ENCODE data around the gene IGIP. TPM values are rescaled to one million over a fixed set of nuclear protein-coding genes. Genes with fewer than 3 reads are reported as not detected.
"Not testable (repeated sequence)": the region's sequence is repeated elsewhere in the genome, so short reads cannot be mapped to it uniquely, and the experiment has no call there.

IGIP gene
- total RNA-seq, 2 donors from 2014 or later: 24.2 to 25.9 TPM

DNA sequence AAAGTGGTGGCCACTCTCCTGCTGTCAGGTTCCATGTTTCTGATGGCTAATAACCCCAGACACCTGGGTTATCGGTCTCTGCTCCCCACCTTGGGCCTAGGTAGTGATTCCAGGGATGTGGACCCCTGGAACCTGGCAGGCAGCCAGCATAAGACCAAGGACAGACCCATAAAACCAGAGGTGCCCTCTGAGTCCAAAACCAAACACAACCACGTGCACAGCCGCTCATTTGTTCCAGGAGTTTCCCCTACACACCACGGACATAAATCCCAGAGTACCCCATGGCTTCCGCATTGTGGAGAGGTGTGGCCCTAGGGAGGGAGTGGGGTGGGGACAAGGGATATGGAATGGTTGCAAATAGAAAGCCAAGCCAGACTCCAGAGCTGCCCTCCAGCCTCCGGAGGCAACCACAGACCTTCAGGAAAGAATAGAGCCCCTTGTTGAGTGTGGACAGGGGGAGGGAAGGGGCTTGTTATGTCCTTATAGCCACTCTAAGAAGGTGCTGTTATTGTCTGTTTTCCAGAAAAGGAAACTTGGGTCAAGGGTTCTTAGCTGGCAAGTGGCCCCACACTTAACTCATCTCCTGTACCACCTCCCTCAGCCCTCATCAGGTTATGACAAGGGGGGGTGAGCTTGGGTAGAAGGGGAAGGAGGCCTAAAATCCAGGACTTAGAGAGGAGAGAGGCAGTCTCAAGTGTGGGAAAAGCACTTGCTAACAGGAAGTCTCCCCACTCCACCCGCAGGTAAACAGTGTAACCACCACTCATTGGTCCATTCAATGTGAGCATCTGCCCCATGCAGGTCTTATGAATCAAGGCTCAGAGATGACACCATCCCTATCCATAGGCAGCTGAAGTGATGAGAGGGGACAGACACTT lies 25.6 kb downstream of the IGIP start:
- DNase-seq (ENCODE audit: low spot score): no peak
- ATAC-seq (ENCODE audit: insufficient number of reproducible peaks, low FRiP score, low read depth): no peak
- no peaks in the 10 kb centered on the region for H3K36me3 ChIP-seq

DNA sequence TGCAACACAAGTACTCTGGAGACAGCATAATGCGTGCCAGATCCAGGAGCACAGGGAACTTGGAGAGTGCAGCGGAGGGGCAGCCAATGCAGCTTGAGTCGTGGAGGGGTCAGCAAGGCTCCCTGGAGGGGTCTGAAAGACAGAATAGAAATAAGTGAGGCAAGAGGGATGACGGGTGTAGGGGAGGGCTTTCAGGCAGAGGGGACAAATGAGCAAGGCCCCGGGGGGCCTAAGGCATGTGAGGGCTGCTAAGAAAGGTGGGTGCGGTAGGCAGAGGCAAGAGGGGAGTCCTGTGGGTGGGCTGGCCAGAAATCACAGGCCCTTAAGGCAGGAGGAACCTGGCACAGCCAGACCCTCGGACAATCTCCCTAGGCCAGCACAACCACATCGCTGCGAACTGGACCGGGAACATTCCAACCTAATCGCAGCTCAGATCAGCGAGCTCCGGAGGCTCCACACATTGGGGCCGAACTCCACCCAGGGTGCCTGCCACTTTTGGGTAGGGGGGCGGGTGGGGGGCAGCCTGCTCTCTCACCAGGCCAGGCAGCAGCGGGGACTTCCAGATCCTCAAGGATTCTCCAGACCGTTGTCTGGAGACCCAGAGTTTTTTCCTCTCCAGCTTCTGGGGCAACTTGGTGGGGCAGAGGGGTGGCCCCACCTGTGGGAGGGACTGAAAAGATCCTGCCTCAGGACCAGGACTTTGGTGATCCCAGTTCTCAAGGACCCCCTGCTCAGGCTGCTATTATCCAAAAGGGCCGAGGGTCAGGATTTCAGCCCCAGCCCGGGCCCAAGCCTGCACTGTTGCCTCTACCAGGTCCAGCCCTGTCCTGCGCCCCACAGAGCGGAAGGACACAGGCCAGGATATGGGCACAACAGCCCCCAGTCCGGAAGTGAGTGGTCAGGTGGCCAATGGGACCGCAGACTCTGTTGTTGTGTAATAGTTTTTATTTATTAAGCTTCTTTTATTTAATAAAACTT lies 26.6 kb downstream of the IGIP start:
- Histone ChIP-seq H3K9me3 (no peaks in the 10 kb centered on the region), H3K27ac (no peak overlapping the region), H3K4me3 (no peak overlapping the region), H3K27me3 (replicated peaks; ENCODE audit: insufficient read depth) (no peaks in the 10 kb centered on the region), H3K4me1 (ENCODE audit: control insufficient read depth in 1 of 2, low read depth in 2 of 2) (peaks cover 3 to 5% of the 10 kb centered on the region in 2 donors), H3K36me3 (no peaks in the 10 kb centered on the region)
- DNase-seq (ENCODE audit: low spot score) (no peak), ATAC-seq (ENCODE audit: insufficient number of reproducible peaks, low FRiP score, low read depth) (no peak)
- TF ChIP-seq, protein P1, sequence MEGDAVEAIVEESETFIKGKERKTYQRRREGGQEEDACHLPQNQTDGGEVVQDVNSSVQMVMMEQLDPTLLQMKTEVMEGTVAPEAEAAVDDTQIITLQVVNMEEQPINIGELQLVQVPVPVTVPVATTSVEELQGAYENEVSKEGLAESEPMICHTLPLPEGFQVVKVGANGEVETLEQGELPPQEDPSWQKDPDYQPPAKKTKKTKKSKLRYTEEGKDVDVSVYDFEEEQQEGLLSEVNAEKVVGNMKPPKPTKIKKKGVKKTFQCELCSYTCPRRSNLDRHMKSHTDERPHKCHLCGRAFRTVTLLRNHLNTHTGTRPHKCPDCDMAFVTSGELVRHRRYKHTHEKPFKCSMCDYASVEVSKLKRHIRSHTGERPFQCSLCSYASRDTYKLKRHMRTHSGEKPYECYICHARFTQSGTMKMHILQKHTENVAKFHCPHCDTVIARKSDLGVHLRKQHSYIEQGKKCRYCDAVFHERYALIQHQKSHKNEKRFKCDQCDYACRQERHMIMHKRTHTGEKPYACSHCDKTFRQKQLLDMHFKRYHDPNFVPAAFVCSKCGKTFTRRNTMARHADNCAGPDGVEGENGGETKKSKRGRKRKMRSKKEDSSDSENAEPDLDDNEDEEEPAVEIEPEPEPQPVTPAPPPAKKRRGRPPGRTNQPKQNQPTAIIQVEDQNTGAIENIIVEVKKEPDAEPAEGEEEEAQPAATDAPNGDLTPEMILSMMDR (IDR thresholded peaks at IDR 0.05): no peak

More for the DNA sequence above, 25.6 kb downstream of the IGIP start:
- H3K27me3 ChIP-seq (replicated peaks; ENCODE audit: insufficient read depth): no peaks in the 10 kb centered on the region
- TF ChIP-seq, protein P1 (IDR thresholded peaks at IDR 0.05): no peak
- H3K27ac ChIP-seq: no peak overlapping the region
- peaks cover under 1 to 2% of the 10 kb centered on the region in 2 donors for H3K4me1 ChIP-seq (ENCODE audit: control insufficient read depth in 1 of 2, low read depth in 2 of 2)
- H3K9me3 ChIP-seq: no peaks in the 10 kb centered on the region
- no peak overlapping the region for H3K4me3 ChIP-seq

DNA sequence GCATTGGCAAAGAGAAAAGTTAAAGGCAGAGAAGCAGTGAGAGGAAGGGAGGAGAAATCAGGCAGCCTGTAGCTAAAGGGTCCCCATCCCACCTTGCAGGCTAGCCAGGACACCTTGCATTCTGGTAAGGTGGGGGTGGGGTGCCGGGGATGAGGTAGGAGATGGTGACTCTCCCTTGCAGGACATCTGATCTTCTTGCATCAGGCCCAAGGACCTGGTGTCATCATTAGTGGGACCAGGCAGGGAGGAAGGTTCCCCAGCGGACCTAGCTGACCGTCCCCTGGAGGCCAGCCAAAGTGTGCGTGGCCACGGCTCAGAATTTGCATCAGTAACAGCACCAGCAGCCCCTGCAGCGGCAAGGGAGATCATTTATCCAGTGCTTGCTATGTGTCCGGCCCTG lies 27.5 kb downstream of the IGIP start:
- Histone ChIP-seq H3K36me3 (no peaks in the 10 kb centered on the region), H3K27ac (no peak overlapping the region), H3K27me3 (replicated peaks; ENCODE audit: insufficient read depth) (no peaks in the 10 kb centered on the region), H3K9me3 (no peaks in the 10 kb centered on the region), H3K4me3 (no peak overlapping the region), H3K4me1 (ENCODE audit: control insufficient read depth in 1 of 2, low read depth in 2 of 2) (peaks cover 3 to 5% of the 10 kb centered on the region in 2 donors)
- TF ChIP-seq, protein P1 (IDR thresholded peaks at IDR 0.05): no peak
- DNase-seq (ENCODE audit: low spot score): no peak
- ATAC-seq (ENCODE audit: insufficient number of reproducible peaks, low FRiP score, low read depth): no peak

DNA sequence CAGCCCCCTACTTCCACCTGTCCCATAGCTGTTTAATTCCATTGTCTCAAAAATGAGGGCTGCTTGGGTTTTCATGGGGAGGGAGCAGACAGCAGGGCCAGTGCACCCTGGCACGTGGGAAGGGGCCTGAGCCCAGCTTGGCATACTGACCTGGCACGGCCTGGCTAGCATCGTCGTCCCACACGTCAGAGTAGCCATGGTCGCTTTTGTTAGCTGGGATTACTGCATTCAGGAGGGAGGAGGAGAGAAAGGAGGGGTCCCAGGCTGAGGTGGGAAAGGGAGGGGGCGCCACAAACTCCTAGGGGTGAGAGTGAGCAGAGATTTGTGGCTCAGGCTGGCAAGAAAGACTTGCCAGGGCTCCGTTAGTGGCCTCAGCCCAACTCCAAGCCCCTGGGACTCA lies 28.2 kb downstream of the IGIP start:
- DNase-seq (ENCODE audit: low spot score): no peak
- TF ChIP-seq, protein P1 (IDR thresholded peaks at IDR 0.05): no peak
- peaks cover 3 to 5% of the 10 kb centered on the region in 2 donors for H3K4me1 ChIP-seq (ENCODE audit: control insufficient read depth in 1 of 2, low read depth in 2 of 2)
- no peak overlapping the region for H3K4me3 ChIP-seq
- H3K36me3 ChIP-seq: no peaks in the 10 kb centered on the region
- no peak for ATAC-seq (ENCODE audit: insufficient number of reproducible peaks, low FRiP score, low read depth)
- no peak overlapping the region for H3K27ac ChIP-seq
- H3K27me3 ChIP-seq (replicated peaks; ENCODE audit: insufficient read depth): no peaks in the 10 kb centered on the region
- H3K9me3 ChIP-seq: no peaks in the 10 kb centered on the region

DNA sequence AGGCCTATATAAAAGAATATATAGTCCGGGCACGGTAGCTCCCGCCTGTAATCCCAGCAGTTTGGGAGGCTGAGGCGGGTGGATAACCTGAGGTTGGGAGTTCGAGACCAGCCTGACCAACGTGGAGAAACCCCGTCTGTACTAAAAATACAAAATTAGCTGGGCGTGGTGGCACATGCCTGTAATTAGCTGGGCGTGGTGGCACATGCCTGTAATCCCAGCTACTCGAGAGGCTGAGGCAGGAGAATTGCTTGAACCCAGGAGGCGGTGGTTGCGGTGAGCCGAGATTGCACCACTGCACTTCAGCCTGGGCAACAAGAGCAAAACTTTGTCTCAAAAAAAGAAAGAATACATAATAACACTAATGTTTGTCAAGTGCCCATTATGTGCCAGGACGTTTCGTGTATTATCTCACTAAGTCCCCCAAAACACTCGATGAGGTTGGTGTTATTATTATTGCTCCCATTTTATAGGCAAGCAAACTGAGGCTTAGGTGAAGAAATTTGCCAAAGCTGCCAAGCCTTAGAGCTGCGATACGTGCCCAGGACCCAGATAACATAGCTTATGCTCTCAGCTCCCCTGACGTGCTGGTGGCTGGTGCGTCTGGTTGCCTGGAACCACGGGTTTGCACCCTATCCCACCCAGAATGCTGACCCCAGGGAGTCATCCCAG lies 29.1 kb downstream of the IGIP start:
- H3K9me3 ChIP-seq; H3K4me3 ChIP-seq; H3K27ac ChIP-seq; H3K4me1 ChIP-seq (ENCODE audit: control insufficient read depth in 1 of 2, low read depth in 2 of 2); ATAC-seq (ENCODE audit: insufficient number of reproducible peaks, low FRiP score, low read depth); DNase-seq (ENCODE audit: low spot score); H3K36me3 ChIP-seq; H3K27me3 ChIP-seq (replicated peaks; ENCODE audit: insufficient read depth): not testable (repeated sequence)

Data from thoracic aorta (tissue), 2 donors.